GM19193 (cell line): ENCODE measurements around the gene GBX1.

ENCODE experiments used
- POLR2A ChIP-seq: IDR thresholded peaks from 4 replicates; pipeline ENCODE4 v1.6.1; 2011; ENCODE audit not compliant: insufficient read depth, insufficient read length; ENCODE audit errors: extremely low read depth

Gene GBX1

GRCh38 chr7:151168003-151168786 lies 701 bp upstream of the GBX1 start:
- TF ChIP-seq POLR2A: no peak

GRCh38 chr7:151166629-151167196 lies 781 bp downstream of the GBX1 start:
- TF ChIP-seq POLR2A: no peak

GRCh38 chr7:151161757-151162156 lies 5.7 kb downstream of the GBX1 start:
- TF ChIP-seq POLR2A: no peak

- TF ChIP-seq POLR2A: no peak
These were observed 9.7 kb downstream of the GBX1 start for GRCh38 chr7:151157645-151158329.

GRCh38 chr7:151152643-151153513 lies 14.6 kb downstream of the GBX1 start:
- TF ChIP-seq POLR2A: no peak

GRCh38 chr7:151150388-151150787 lies 17.1 kb downstream of the GBX1 start:
- no peak for TF ChIP-seq POLR2A

- no peak for TF ChIP-seq POLR2A
These were observed 18.9 kb downstream of the GBX1 start for GRCh38 chr7:151148319-151149259.

GRCh38 chr7:151146761-151147160 lies 20.7 kb downstream of the GBX1 start:
- no peak for TF ChIP-seq POLR2A

GRCh38 chr7:151144387-151144786 lies 23.1 kb downstream of the GBX1 start:
- TF ChIP-seq POLR2A: no peak

- no peak for TF ChIP-seq POLR2A
These were observed 24.1 kb downstream of the GBX1 start for GRCh38 chr7:151143261-151144015.

- TF ChIP-seq POLR2A: no peak
These were observed 24.8 kb downstream of the GBX1 start for GRCh38 chr7:151142686-151143040.

- no peak for TF ChIP-seq POLR2A
These were observed 25.4 kb downstream of the GBX1 start for GRCh38 chr7:151141855-151142685.
